Muscle layer of colon (tissue), 2 donors: ENCODE results near the gene SH3RF2.

Experiments used
- H3K27ac ChIP-seq: one replicate; pipeline ENCODE4 v1.7.0; 2013; ENCODE audit warnings: low read depth, mild to moderate bottlenecking, low read length, moderate library complexity
- H3K27me3 ChIP-seq, 2 donors: one replicate each; pipeline ENCODE4 v1.7.0; 2013; ENCODE audit warnings: low read length in 2 of 2, mild to moderate bottlenecking in 2 of 2; ENCODE audit not compliant: insufficient read depth in 2 of 2, control insufficient read depth in 1 of 2
- H3K36me3 ChIP-seq: one replicate; pipeline ENCODE4 v1.7.0; 2013; ENCODE audit warnings: mild to moderate bottlenecking, low read length; ENCODE audit not compliant: insufficient read depth
- H3K4me1 ChIP-seq: one replicate; pipeline ENCODE4 v1.7.0; 2013; ENCODE audit warnings: mild to moderate bottlenecking, low read length; ENCODE audit not compliant: insufficient read depth
- H3K4me3 ChIP-seq, 2 donors: one replicate each; pipeline ENCODE4 v1.7.0; 2013; ENCODE audit warnings: low read length in 2 of 2, low read depth in 1 of 2, mild to moderate bottlenecking in 1 of 2, moderate library complexity in 1 of 2
- H3K9ac ChIP-seq: one replicate; pipeline ENCODE4 v1.7.0; 2013; ENCODE audit warnings: low read length
- H3K9me3 ChIP-seq: one replicate; pipeline ENCODE4 v1.7.0; 2013; ENCODE audit warnings: mild to moderate bottlenecking, low read length
- donor health status: abdominal sarcoma.
- donor health status: Adenocarcinoma of cecum.

Gene SH3RF2

GRCh38 chr5:145922059-145922458 is 14.3 kb upstream of the SH3RF2 start:
- H3K27ac ChIP-seq, result no peak overlapping the region
- no peaks in the 10 kb centered on the region for H3K36me3 ChIP-seq
- H3K4me3 ChIP-seq, result no peak overlapping the region
- H3K9me3 ChIP-seq, result no peaks in the 10 kb centered on the region
- no peak overlapping the region for H3K9ac ChIP-seq
- H3K4me1 ChIP-seq, result no peaks in the 10 kb centered on the region
- H3K27me3 ChIP-seq, result no peaks in the 10 kb centered on the region

DNA sequence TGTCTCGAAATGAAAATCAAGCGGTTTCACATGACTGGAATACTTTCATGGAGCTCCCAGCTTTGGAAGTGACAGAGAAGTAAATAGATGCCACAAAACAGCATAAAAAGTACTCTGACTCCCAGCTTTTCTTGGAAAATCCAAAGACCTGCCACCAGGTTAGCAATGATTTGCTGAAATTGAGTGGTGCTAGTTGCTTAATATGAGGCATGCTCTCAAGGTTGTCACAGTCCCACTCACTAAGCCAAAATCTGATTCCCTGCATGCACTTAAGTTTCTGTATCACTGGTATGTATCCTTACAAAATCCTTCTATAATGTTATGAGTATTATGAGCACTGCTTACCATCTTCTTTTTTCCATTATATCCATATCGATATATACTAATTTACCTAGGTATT is 13.0 kb upstream of the SH3RF2 start:
- Histone ChIP-seq H3K27ac (no peak overlapping the region), H3K27me3 (no peaks in the 10 kb centered on the region), H3K9me3 (no peaks in the 10 kb centered on the region), H3K36me3 (no peaks in the 10 kb centered on the region), H3K4me1 (no peaks in the 10 kb centered on the region), H3K9ac (no peak overlapping the region), H3K4me3 (no peak overlapping the region)

DNA sequence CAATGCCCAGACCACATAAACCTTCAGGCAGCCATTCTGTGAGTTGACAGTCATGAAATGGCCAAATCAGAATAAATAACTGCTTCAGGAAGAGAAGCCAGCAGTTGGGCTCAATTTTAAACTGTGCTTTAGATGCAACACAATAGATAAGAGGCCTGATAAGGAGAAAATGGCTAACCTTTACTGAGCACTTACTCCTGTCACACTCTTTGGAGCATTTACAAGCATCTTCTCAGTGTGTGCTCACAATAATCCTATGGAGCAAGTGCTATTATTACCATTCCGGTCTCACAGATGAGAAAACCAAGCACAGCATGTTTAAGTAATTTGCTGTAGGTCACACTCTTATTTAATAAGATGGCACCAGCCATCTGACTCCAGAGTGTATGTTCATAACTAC is 11.5 kb upstream of the SH3RF2 start:
- Histone ChIP-seq H3K9me3 (no peaks in the 10 kb centered on the region), H3K36me3 (no peaks in the 10 kb centered on the region), H3K9ac (no peak overlapping the region), H3K4me1 (no peaks in the 10 kb centered on the region), H3K4me3 (no peak overlapping the region), H3K27me3 (no peaks in the 10 kb centered on the region), H3K27ac (no peak overlapping the region)

GRCh38 chr5:145925353-145925752 is 11.0 kb upstream of the SH3RF2 start:
- Histone ChIP-seq H3K27ac (no peak overlapping the region), H3K27me3 (no peaks in the 10 kb centered on the region), H3K4me1 (no peaks in the 10 kb centered on the region), H3K9me3 (no peaks in the 10 kb centered on the region), H3K9ac (no peak overlapping the region), H3K36me3 (no peaks in the 10 kb centered on the region), H3K4me3 (no peak overlapping the region)

- Histone ChIP-seq H3K27ac (no peak overlapping the region), H3K4me3 (no peak overlapping the region), H3K36me3 (no peaks in the 10 kb centered on the region), H3K4me1 (no peaks in the 10 kb centered on the region), H3K9ac (no peak overlapping the region), H3K9me3 (no peaks in the 10 kb centered on the region), H3K27me3 (no peaks in the 10 kb centered on the region)
These were observed 10.6 kb upstream of the SH3RF2 start for GRCh38 chr5:145925803-145926202.

- H3K4me1 ChIP-seq, result peaks cover 6% of the 10 kb centered on the region
These were observed 4.7 kb upstream of the SH3RF2 start for GRCh38 chr5:145931718-145932117.

GRCh38 chr5:145934276-145934675 is 2.1 kb upstream of the SH3RF2 start:
- H3K36me3 ChIP-seq, result no peaks in the 10 kb centered on the region
- H3K9me3 ChIP-seq, result no peaks in the 10 kb centered on the region
- no peaks in the 10 kb centered on the region for H3K27me3 ChIP-seq
- no peak overlapping the region for H3K4me3 ChIP-seq
- H3K9ac ChIP-seq, result no peak overlapping the region
- H3K4me1 ChIP-seq, result peaks cover 6% of the 10 kb centered on the region
- no peak overlapping the region for H3K27ac ChIP-seq

More at GRCh38 chr5:145931718-145932117, 4.7 kb upstream of the SH3RF2 start:
- no peak overlapping the region for H3K4me3 ChIP-seq
- no peak overlapping the region for H3K27ac ChIP-seq
- H3K9ac ChIP-seq, result no peak overlapping the region
- H3K27me3 ChIP-seq, result no peaks in the 10 kb centered on the region
- H3K36me3 ChIP-seq, result no peaks in the 10 kb centered on the region
- no peaks in the 10 kb centered on the region for H3K9me3 ChIP-seq

DNA sequence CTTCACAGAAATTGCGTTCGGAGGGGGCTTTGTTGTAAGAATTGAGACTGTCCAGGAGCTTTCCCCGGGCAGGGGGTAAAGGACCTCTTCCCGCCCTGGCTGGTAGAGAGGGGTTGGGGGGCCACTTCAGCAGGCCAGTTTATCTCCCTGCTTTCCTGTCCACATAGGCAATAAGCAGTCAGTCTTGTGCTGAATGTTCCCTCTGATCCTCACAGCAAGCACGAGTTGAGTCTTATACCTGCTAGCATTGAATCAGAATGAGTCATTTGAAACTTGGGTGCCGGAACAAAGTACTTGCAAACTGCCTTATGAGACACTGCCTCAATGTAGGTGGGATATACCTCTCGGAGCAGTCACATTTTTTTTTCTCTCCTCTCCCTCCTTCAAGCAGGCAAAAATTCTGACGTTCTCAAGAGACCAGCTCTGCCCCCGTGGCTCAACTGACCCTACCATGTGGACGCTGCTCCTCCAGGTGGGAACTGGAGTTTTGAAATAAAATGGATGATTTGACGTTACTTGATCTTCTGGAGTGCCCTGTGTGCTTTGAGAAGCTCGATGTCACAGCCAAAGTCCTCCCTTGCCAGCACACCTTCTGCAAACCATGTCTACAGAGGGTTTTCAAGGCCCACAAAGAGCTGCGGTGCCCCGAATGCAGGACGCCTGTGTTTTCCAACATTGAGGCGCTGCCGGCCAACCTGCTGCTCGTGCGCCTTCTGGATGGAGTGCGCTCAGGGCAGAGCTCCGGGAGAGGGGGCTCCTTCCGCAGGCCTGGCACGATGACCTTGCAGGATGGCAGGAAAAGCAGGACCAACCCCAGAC is 1.3 kb downstream of the SH3RF2 start:
- Histone ChIP-seq H3K36me3 (no peaks in the 10 kb centered on the region), H3K27ac (no peak overlapping the region), H3K4me1 (peaks cover 6% of the 10 kb centered on the region), H3K4me3 (no peak overlapping the region), H3K9ac (no peak overlapping the region), H3K27me3 (no peaks in the 10 kb centered on the region), H3K9me3 (no peaks in the 10 kb centered on the region)

GRCh38 chr5:145938776-145939539 is 2.6 kb downstream of the SH3RF2 start:
- no peak overlapping the region for H3K4me3 ChIP-seq
- no peaks in the 10 kb centered on the region for H3K36me3 ChIP-seq
- no peaks in the 10 kb centered on the region for H3K27me3 ChIP-seq
- H3K27ac ChIP-seq, result no peak overlapping the region
- H3K4me1 ChIP-seq, result peaks cover 6% of the 10 kb centered on the region
- H3K9me3 ChIP-seq, result no peaks in the 10 kb centered on the region
- H3K9ac ChIP-seq, result no peak overlapping the region

GRCh38 chr5:145939540-145940065 is 3.2 kb downstream of the SH3RF2 start:
- Histone ChIP-seq H3K27ac (no peak overlapping the region), H3K36me3 (no peaks in the 10 kb centered on the region), H3K4me3 (no peak overlapping the region), H3K9ac (no peak overlapping the region), H3K4me1 (peaks cover 6% of the 10 kb centered on the region), H3K9me3 (no peaks in the 10 kb centered on the region), H3K27me3 (no peaks in the 10 kb centered on the region)

GRCh38 chr5:145941096-145941447 is 4.7 kb downstream of the SH3RF2 start:
- no peak overlapping the region for H3K27ac ChIP-seq
- no peak overlapping the region for H3K9ac ChIP-seq
- no peaks in the 10 kb centered on the region for H3K27me3 ChIP-seq
- H3K9me3 ChIP-seq, result no peaks in the 10 kb centered on the region
- H3K4me3 ChIP-seq, result no peak overlapping the region
- peaks cover 3% of the 10 kb centered on the region for H3K4me1 ChIP-seq
- H3K36me3 ChIP-seq, result no peaks in the 10 kb centered on the region
